HG03457 (cell line): ENCODE results near the gene TFB1M.

Source experiments
- ATAC-seq: cut with Tn5 transposase; IDR thresholded peaks from one replicate; pipeline ENCODE4 v1.9.1; 2021; ENCODE audit warnings: moderate number of reproducible peaks; ENCODE audit not compliant: unreplicated experiment

The TFB1M gene

DNA sequence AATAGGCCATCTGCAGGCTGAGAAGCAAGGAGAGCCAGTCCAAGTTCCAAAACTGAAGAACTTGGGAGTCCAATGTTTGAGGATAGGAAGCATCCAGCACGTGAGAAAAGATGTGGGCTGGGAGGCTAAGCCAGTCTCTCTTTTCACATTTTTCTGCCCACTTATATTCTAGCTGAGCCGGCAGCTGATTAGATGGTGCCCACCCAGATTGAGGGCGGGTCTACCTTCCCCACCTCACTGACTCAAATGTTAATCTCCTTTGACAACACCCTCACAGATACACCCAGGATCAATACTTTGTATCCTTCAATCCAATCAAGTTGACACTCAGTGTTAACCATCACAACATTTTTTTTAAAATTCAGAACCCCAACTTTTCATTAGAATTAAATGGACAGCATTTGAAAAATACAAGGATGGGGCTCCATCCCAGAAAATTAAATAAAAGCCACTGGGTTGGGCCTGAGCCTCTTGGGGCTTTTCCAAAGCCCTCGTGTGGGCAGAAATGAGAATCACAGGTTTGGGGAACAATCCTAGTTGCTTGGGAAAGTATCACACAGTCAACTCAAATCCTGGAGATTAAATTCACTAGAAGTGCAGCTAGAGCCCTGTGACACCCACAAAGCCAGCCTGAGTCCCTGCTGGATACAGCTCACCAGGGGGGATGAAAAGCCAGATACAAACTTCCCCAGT is 48.3 kb downstream of the TFB1M start:
- ATAC-seq: no peak

DNA sequence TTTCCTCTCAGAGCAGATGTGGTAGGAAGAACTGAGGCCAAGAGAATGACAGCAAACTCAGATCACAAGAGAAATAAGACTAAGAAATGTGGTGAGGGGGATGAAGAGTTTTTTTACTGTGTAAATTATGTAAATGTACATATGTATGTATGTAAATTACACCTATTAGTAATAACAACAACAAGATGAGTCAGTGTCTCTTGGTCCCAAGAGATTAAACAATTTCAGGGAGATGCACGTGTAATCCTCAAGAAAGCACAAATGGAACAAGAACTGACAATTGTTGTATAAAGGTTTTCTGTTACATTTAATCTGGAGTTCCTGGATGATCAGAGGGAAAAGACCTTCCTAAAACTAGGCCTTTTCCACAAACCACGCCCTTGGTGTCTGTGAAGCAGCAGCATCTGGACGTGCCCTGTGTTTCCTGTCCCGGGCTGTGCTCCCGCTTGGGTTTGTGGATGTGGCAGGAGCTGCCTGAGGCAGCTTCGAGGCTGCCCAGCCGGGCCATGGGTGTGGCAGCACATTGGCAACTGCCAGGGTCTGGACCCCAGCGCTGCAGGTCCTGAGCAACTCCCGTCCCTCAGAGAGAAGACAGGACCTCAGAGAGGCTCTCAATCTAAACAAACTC is 49.5 kb downstream of the TFB1M start:
- ATAC-seq: no peak

DNA sequence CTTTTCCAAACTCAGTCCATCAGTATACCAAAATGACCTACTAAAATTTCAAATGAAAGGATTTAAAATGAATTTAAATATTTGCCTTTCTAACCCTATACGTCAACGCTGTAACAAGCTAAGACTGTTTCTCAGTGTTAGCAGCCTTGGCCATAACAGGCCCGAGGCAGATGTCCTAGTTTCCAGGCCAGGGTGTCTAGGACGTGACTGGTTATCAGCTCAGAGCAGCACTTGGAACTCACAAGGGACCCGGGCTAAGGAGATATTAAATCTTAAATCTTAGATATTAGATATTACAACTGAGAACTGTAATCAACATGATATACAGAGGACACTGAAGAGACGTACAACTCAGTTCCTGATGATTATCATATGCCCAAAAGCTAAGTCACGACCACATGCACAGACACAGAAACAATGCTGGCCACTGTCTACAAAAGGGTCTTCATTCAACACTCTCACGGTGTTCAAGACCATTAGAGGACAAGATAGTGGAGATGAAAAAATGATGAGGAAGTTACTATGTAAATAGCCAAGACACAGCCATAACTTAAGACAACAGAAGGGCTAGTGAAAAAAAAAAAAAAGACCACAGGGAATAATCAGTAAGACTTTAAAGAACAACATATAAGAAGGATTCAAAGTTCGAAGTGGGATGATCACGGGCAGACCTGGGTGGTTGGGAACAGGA is 50.8 kb downstream of the TFB1M start, which contains the start of gene CLDN20:
Gene CLDN20, plus strand, starts transcription at position 641 of the 691 bp plus-strand sequence. CDS start 11,707 bp downstream, outside the sequence.
- no peak for ATAC-seq

DNA sequence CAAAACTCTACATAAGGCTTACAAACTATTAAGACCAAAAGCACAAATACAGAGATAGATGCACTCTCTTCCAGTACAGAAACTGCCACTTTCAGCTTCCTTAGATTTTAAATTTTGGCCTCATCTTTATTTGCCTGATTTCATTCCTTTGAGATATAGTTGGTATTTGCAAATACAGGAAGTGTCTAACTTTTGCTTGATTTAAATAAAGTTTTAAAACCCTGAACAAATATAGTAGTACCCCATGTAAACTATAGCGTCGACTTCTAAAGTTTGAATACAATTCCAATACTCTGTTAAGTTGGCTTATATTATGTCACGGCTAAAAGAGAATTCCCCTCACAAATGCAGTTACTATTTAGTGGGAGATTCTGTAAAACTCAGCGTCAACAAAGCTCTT is 51.6 kb downstream of the TFB1M start:
- no peak for ATAC-seq

DNA sequence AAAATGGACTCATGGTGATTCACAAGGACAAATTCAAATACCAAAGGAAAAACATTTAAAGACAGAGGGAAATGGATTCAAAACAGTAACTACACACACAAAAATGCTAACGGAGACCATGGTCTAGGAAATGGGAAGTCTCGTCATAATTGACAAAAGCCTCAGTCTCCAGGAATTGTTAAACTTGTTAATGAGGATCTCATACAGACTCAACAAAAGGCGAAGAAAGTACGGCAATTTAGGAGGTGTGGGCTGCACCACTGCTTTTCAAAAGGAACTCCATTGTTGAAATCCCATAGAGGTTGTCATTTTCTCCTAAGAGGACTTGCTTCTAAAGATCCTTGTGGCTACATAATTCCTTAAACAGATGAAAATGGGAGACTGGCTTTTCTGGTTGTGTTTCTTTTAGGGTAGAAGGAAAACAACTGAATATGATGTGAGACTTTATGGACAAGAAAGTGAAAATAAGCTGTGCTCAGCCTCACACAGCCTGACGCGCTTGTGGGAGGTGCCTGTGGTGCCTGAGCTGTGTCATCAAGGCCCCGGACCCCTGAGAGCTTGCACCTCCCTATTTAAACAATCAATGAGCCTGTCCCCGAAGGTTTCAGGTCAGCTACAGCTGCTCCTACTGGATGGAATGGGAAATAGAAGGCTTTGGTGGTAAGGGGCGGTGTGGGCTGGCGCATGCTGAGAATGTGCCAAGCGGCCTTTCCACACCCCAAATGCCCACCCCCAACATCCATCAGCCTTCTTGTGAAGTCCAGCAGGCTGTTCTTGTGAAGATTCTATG is 53.0 kb downstream of the TFB1M start:
- no peak for ATAC-seq

DNA sequence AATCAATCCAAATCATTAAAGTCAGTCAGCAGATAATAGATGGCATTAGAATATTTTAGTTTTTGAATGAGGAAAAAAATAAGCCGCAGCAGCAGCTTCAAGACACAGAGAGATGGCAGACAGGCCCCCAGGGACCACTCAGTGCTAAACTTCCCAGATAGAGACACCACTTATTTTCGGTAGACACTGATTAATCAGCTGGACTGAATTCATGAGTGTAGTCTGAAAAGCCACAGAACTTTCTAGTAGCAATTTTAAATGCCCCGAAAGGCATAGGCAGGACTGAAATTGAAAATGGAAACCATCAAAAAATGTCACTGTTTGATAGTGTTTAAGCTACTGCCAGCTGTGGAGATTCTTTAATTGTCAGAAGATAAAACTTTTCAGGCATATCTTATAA is 53.6 kb downstream of the TFB1M start:
- no peak for ATAC-seq

DNA sequence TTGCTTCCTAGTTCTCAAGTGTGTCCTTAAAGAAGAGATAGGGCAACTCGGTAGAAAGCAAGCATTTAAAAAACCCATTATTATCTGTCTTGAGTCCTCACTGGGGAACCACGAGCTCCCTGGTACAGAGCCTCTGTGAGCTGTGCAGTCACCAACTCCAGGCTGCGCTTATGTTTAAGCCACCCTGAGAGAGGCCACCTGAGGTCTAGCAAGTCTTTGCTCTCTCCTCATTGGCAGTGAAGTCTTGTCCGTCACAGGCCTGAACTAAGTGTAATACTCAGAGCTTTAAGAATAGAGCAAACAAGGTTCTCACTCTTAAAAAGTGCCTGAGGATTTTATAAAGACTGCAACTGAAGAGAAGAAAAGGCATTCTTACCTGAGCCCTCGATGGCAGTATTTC is 54.4 kb downstream of the TFB1M start:
- no peak for ATAC-seq

DNA sequence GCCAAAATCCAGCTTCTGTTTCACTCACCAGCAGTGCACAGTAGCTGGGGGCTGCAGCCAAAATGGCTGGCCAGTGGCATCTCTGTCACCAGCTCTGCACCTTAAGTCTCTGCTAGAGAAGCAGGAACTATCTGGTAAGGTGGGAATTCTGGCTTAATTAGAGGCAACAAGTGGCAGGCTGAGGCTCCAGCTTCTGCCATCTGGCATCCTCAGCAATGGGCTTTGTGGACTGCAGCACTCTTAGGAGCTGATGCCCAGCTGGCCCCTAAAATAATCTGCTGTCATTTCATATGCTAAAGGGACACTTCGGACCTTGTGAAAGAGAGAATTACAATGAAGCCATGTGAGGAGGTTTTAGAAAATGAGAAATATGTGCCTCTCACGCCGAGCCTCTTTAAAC is 55.1 kb downstream of the TFB1M start:
- ATAC-seq: no peak

DNA sequence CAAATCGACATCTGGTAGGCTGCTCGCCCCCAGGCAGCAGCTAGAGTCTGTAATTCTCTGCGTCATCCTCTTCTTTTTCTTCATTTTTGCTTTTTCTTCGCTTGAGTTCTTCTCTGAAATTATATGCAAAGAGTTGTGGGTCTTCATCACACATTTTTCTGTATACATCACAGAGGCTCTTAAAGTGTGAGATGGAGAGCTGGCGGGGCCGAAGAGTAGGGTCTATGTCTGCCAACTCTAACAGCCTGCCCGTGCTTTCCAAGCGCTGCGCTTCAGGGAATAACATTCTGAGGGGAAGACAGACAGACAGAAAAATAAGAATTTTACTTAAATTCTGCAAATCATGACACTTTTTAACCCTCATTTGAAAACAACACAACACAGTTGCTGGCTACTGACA is 56.5 kb downstream of the TFB1M start:
- no peak for ATAC-seq

DNA sequence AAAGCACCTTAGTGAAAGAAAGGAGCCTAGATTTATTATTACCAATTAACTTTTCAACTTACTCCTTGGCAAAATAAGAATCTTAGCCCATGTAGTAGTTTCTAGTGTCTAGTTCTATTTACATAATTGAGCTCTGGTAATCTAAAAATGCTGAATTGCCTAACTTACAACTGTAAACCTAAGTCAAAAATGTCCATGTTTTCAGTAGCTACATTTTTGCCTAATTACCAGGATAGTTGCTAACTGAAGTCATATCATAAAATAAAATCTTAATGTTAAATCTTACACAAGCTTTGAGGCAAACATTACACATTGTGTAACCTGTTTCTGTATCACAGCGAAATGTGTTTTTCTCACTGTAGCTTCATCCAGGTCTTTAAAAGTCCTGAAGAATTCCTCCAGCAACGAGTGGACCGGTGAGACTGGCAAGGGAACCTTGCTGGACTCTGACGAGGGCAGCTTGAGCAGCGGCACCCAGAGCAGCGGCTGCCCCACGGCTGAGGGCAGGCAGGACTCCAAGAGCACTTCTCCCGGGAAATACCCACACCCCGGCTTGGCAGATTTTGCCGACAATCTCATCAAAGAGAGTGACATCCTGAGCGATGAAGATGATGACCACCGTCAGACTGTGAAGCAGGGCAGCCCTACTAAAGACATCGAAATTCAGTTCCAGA is 58.0 kb downstream of the TFB1M start:
- ATAC-seq: no peak

DNA sequence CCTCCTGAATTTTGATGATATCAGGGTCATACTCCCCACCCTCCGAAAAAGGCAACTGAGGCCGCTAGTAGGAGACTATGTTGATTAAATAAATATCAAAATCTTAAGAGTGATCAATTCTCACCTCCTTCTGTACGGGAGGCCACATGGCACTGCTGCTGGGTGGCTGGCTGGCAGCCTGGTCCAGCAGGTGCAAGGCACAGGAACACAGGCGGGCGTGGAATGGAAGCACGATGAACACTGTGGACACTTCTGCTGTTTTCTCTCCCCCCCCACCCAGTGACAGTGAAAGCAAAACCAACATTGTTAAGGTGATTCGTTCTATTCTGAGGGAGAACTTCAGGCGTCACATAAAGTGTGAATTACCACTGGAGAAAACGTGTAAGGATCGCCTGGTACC is 60.1 kb downstream of the TFB1M start:
- ATAC-seq: no peak

DNA sequence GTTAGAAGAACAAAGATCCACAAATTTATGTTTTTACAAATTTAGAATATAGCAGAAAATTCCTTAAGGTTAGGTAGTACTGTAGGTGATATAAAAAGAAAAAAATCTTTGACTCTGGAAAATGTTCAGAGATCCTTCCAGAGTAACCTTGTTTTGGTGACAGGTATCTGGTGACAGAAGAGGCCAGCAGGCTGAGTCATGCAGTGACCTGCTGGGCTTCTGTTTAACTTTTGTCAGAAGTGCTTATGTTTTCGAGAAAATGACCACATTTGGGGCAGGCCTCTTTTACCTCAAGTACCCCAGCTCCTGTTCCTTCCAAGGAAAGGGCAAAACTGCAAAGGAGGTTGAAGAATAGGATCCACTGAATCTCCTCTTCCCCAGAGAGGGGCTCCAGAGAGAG is 60.9 kb downstream of the TFB1M start:
- no peak for ATAC-seq

DNA sequence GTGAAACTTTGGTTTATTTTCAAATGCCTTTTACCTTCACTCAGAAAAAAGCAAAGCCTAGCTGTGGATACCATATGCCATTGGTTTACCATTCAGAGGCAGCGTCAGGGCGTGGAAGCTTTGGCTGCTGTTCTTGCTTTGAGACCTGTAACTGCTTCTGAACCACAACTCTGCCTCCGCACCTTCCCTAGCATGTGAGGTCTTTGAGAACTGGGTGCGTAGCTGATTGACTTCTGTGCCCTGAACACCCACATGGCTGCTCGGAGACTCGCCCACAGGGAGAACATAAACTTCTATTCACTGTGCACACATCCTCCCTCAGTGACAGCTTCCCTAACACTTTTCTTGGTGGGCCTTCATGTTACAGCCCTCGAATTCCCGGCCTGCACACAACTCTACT is 61.7 kb downstream of the TFB1M start:
- no peak for ATAC-seq

DNA sequence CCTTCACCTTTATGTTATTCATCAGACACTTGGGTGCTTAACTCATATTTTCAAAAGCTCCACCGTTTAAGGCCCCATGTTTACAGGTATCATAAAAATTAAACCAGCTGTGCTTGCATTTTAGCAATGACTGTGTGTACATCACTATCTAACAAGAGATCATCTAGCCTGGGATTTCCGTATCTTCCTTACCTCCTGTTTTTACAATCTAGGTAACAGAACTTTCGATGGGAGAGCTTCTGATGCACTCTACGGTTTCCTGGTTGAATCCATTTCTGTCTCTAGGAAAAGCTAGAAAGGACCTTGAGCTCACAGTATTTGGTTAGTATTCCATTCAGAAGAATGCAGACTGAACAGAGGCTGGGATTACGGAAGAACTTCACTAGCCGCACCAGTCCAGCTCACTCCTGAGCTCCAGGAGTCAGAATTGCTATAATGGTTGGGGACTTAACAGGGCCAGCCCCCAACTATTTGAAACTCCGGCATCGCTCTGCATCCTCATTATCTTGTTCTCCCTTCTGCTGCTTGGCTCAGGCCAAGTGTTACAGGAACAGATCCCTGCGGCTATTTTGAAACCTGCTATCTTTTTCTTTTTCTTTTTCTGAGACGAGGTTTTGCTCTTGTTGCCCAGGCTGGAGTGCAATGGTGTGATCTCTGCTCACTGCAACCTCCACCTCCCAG is 63.4 kb downstream of the TFB1M start:
- ATAC-seq: no peak

DNA sequence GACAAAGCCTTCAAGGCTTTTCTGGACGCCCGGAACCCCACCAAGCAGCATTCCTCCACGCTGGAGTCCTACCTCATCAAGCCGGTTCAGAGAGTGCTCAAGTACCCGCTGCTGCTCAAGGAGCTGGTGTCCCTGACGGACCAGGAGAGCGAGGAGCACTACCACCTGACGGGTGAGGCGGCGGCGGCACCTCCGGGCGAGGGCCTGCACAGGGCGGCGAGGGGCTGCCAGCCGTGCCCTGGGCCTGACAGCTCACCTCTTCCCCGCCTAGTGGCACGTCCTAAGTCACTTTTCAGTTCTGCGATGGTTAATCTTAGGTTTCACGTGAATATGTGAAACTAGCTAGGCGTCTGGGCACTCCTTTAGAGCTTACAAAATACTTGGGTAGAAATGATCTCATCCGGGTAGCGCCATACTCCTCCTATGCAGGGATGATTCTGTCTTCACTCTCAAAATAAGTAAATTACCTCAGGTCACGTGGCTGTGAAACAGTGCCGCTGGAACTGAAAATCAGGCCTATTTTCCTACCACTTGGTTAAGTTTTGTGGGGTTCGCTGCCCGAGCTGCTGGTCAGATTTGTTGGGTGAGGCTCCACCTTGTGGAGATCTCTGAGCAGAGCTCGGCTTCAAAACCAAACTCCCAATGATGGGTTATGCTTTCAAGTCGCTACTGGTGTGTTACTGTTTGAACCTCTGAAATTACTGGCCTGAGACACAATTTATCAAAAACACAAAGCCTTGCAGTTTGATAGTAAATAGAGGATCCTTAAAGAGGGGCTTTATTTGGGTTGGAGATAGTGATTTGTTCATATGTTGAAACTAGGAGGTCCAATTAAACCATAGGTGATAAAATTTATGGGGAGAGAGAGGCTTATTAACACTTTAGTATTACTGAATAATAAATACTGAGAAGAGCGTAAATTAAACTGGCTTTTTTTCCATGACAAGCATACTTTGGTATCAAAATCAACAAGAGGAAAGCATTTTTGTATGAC is 66.0 kb downstream of the TFB1M start:
- ATAC-seq: no peak

DNA sequence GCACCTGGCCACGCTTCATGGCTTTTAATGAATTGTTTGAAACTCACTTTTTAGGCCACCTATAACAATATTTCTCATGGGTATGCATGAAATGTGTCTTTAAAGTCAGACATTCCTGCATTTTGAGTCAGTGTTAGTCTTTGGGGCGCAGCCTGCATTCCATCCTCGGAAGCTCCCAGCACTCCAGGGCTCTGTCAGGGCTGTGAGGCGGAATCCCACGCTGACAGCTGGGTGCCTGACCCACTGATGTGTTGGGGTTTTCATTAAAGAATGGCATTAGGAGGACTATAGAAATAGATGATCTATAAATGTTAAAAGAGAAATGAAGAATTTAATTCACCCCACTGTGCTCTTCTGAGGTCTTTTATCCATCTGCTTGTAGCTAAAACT is 66.7 kb downstream of the TFB1M start:
- no peak for ATAC-seq

DNA sequence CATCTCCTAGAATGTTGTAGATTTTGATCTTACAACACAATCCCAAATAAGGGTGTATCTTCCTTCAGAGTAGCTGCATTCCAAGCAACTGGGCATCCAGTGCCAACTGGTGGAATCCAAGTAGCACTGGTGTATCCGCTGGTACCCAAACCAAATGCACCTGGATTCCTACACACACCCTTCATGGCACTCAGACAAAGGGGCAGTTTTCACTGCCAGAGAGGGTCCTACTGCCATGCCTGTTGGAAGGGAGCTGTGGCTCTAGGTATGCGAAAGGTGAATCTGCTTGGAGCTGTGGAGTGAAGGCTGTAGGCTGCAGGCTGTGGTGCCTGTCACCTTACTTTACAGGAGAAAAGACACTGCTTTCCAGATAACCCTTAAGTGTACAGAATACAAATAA is 67.5 kb downstream of the TFB1M start:
- ATAC-seq: no peak

DNA sequence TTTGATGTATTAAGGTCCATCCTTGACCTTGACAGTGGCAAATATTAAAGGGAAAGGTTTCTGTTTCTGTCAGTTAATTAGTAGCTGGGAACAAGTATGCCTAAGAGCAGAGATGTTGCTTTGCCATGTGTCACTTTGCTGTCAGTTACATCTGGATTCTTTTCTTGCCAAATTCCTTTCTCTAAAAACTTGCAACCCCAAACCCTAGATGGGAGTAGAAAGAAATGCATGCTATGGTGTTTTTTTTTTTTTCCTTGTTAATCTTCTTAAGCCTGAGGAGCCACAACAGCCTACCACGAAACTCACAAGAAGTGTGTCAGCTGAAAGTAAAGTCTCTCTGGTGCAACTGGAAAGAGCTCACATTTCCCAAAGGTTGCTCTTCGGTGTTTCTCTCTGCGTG is 68.5 kb downstream of the TFB1M start:
- no peak for ATAC-seq

DNA sequence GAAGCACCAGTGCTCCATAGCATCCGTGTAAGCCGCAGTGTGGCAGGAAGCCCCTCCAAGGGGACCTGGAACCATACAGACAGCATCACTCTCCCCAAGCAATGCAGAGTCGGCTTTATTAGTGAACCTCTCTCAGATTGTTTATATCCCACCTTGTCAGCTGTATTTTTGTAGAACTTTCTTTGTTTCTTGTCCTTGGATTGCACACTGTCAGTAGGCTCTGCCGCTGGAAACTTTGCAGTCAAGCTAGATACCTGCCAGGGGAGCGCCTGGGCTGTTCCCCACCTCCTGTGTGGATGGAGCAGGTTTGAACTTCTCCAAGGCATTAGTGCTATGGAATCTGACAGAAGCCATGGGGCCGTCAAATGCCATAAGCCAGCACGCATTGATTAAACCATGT is 69.1 kb downstream of the TFB1M start:
- no peak for ATAC-seq
